G401 (cell line): ENCODE results near the gene UBQLN4. TPM values are rescaled to one million over a fixed set of nuclear protein-coding genes. Genes with fewer than 3 reads are reported as not detected.

Source experiments
- DNase-seq: peaks from one replicate; pipeline ENCODE4 v3.0.0-alpha.2; 2015; ENCODE audit warnings: low spot score
- in situ Hi-C: cut with HindIII; loops from 2 replicates; pipeline ENCODE4 v1.10.0; 2016; ENCODE audit warnings: low sequenced_read_pairs, mixed read lengths
- total RNA-seq: library from RNA; depleted of rRNA; stranded (reverse); fragments of >200 nt; shearing (Covaris generic); gene quantifications from 2 replicates; pipeline ENCODE4 v1.2.3, GENCODE V29; 2014; rRNA removed

UBQLN4 gene
- total RNA-seq: 29.5 and 30.0 TPM in 2 replicates

DNA sequence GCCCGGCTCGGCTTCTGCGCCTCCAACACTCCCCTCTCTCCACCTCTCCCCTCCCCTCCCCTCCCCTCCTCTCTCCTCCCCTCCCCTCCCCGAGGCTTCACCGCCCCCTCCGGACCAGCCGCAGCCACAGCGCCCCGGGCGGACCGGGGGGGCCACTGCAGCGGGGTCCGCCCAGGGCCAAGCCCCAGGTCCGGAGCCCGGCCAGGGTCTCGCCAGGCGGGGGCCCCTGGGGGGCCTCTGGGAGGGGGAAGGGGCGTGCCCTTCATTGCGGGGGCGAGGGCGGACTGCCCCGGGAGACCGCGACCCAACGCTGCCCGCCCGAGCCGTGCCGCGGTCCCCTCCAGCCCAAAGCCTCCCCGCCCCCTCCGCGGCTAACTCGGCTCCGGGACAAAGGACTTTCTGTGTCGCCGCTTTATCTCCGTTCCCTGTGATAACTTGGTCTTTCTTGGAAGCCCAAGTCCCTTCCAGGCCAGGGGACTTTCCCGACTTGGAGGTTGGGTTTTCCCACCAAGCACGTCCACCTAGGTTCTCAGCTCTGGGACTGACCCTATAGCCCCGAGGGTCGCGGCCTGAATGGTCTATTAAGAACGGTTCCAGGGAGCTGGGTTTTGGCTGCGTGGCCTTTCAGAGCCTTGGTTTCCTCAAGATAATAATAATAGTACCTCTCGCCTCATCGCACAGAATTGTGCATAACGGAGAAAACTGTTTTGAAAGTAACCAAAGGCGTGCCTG lies at the start of gene UBQLN4:
Gene UBQLN4, minus strand, starts transcription at position 31 of the 732 bp plus-strand sequence. CDS start 97 bp downstream, outside the sequence.
- in situ Hi-C loops: no loop called here
- peak; percentile 90 for DNase-seq

DNA sequence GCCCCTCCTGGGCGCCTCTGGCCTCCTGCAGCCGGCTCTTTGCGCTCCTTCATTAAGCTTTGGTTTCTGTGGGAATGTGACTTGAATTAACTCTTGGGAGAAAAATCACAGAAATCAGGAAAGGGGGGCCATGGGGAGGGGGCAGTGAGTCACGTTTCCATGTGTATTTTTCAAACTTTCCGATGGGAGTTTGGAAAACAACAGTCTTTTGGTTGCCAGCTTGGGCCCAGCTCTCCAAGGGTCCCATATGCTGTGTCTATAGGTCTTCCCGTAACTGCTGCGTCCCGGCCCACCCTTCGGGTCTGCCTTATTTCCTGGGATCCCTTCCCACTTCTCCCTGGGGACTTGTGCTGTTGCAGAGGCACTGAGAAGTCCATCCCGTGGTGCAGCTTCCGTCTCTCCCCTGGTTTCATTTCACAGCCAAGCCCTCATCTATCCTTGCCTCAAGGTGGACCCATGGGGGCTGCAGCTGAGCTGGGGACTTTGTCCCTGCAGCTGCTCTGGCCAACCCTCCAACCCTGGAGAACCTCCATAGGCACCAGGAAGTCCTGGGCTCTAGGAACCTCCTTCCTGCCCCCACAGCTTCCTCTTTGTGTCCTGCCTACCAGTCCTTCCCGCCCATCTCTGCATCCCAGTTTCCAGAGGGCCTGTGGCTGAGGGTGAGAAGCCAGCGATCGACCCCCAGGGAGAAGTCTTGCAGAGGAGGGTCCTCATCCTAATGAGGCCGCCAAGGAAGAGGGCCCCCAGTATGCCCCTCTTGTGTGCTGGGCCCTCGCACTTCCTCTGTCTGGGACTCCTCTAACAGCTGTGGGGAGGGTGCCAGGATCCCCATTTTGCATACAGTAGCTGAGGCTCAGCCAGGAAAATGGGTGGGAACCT lies 49.3 kb upstream of the UBQLN4 start:
- no peak for DNase-seq
- in situ Hi-C loops: no loop called here

DNA sequence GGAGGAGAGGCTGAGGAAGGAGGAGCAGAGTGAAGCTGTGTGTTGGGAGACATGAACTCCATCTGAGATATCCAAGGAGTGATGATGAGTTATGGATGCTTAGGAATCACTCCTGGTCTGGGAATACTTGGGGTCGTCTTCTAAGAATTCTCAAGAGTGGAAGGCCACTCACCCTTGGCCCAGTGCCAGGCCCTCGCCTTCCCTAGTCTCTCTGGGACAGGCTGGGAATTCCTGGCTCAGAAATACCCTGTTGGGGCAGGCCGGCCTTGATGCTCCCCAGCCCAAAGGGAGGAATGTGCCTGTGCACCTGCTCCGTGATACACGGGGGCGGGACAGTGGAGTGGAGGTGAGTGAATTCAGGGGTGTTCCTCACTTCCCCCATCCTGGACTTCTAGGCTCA lies 48.3 kb upstream of the UBQLN4 start:
- in situ Hi-C loops: no loop called here
- no peak for DNase-seq

- DNase-seq: no peak
Observed at GRCh38 chr1:156100205-156100995, 46.8 kb upstream of the UBQLN4 start.

GRCh38 chr1:156099282-156099681 lies 45.7 kb upstream of the UBQLN4 start:
- DNase-seq: no peak
- in situ Hi-C loops: no loop called here

More at GRCh38 chr1:156100205-156100995, 46.8 kb upstream of the UBQLN4 start:
- in situ Hi-C loops: no loop called here

DNA sequence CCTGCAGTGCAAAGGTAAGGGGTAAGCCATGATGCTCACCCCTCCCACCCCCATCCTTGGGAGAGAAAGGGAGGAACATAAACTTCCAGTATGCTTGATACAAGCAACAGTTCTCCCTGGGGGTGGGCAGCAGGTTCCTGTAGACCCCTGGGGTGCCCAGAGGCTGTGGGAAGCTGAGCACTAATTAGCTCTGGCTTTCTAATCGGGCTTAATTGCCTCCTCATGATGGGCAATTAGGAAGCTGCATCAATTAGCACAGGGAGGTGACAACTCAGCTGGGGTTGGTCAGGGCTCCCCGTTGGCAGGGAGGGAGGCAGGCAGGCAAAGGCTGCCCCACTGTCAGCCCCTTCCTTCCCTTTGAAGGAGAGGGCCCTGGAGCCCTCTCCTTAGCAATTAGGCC lies 45.2 kb upstream of the UBQLN4 start:
- in situ Hi-C loops: no loop called here
- DNase-seq: no peak

DNA sequence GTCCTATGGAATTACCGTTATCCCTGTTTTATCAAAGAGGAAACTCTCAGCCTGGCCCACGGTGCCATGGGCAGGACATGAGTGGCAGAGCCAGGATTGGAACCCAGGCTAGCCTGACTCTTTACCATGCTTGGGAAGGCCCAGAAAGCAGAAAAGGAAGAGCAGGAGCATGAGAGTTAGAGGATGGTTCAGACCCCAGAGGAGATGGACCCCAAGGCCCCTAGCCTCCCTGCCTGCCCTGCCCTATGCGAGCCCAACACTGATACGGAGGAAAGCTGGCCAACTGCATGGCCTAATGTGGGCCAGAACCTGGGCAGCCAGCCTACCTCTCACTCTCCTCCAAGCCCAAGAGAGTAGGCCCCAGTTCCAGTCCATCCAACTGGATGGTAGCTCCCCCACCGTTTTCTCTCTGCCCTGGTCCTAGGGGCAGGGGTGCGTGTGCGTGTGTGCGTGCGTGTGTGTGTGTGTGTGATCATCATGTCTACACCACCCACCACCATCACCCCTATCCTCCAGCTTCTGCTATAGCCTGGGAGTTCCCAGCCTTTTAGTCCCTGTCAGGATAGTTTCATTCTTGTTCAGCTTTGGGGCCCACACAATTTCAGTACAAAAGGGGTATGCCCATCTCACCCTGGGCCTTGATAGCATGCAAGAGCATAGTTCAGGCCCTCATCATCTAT lies 44.0 kb upstream of the UBQLN4 start:
- no peak for DNase-seq
- in situ Hi-C loops: no loop called here

DNA sequence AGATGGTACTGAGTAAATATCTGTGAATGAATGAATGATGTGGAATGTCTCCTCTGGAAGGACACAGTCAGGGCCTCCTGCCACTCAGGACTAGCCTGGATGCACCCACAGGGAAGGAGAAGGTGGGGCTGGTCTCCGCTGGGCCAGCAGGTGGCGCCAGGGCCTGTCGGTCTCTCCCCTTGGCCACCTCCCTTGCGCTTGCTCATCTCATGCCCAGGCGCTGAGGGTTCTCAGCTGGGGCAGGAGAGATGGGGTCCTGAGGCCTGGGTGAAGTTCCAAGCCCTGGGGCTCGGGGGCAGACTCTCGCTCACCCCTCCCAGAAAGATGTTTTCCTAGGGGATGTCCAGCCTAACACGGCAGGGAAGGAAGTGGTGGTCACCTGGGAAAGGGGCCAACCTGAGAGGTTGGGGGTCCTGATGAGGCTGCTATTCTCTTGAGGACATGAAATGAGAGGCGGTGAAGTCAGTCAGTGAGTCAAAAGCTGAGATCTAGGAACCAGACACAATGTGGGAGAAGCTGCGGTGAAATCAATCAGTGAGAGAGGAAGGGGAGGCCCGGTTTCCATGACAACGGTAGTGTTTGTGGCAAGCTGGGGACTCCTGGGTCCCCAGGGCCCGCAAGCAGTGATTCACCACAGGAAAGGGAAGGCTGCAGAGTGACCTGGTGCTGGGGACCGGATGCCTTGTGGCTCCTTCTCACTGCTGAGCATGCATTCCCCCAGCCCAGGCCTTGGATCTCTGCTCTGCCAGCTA lies 43.2 kb upstream of the UBQLN4 start:
- in situ Hi-C loops: no loop called here
- DNase-seq: peak; percentile 70

GRCh38 chr1:156095906-156096508 lies 42.4 kb upstream of the UBQLN4 start:
- DNase-seq: no peak
- in situ Hi-C loops: no loop called here

- in situ Hi-C loops: no loop called here
- DNase-seq: no peak
Observed at GRCh38 chr1:156091610-156092009, 38.0 kb upstream of the UBQLN4 start.

GRCh38 chr1:156090840-156091188 lies 37.2 kb upstream of the UBQLN4 start:
- in situ Hi-C loops: no loop called here
- DNase-seq: peak; percentile 93

GRCh38 chr1:156090138-156090839 lies 36.7 kb upstream of the UBQLN4 start:
- in situ Hi-C loops: no loop called here
- no peak for DNase-seq

DNA sequence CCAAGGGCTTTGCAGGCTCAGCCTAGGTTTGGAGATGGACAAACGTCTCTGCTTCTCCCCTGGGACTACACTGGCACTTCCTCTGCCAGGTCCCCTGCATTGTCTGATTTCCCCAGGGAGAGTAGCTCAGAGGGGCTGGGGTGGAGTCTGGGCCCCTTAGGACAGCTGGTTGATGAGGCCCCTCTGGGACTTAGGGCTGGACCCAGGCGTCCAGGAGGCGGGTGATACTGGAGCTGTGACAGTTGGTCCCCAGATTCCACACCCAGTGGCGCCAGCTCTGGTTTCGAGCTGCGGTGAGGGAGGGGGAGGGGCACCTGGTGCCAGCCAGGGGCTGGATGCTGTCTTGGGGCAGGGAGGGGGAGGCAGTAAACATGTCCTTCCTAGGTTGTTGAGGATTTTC lies 36.1 kb upstream of the UBQLN4 start:
- in situ Hi-C loops: no loop called here
- DNase-seq: no peak

DNA sequence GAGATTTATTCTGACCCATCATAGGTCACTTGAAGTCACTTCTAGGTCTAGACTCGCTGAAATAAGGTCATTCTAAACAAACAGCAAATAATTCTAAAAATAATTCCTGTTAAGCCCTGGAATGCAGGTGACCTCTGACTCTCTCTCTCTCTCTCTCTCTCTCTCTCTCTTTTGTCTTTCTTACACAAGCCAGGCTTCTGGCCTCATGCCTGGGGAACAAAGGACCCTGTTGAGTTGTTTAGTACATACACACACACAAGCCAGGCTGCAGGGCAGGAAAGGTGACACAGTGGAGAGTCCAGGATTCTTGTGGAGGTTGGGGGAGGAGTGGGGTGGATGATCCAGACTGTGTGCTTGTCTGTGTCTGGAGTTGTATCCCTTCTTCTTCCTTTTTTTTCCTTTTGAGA lies 32.7 kb upstream of the UBQLN4 start:
- in situ Hi-C loops: no loop called here
- DNase-seq: no peak

- DNase-seq: no peak
- in situ Hi-C loops: no loop called here
Observed at GRCh38 chr1:156083800-156084790, 30.5 kb upstream of the UBQLN4 start.

DNA sequence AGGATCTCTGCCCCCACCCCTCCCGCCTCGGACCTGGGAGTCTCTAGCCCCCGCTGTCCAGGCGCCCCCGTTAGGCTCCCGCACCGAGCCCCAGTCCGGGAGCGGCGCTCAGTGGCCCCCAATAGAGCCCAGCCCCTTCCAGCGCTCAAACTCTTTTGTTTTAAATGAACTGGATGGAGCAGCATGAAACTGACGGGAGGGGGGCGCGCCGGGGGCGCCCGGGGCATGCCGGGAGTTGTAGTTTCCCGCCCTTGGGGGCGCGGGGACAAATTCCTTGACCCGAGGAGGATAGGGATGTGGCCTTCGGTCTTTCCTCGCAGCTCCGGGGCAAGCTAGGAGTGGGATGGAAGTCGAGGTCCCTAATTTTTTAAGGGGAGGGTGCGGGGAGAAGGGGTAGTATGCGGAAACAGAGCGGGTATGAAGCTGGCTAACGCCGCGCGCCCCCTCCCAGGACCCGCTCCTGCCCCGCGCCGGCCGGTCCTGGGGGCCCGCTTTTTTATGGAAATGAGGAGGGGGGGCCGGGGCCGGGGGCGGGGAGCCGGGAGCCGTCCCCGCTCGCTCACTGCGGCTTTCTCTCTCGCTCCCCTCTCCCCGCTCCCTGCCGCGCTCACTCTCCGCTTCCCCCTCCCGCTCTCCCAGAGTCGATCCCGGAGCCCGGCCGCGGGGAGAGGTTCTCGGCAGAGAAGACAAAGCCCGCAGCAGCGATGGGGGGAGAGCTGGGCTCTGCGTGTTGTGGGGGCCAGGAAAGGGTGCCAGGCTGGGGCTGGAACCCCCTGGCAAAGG lies 28.9 kb upstream of the UBQLN4 start, which contains the start of gene MEX3A:
Gene MEX3A, minus strand, starts transcription at position 157 of the 783 bp plus-strand sequence. CDS start 467 bp downstream, outside the sequence.
- in situ Hi-C loops: no loop called here
- DNase-seq: peak; percentile 82
